ENCODE measurements around the gene C1orf50.
A peak's percentile ranks its signal among the peaks of the same experiment; 100 is the strongest.
"Not testable (repeated sequence)": the region's sequence is repeated elsewhere in the genome, so short reads cannot be mapped to it uniquely, and the experiment has no call there.

C1orf50 gene

DNA sequence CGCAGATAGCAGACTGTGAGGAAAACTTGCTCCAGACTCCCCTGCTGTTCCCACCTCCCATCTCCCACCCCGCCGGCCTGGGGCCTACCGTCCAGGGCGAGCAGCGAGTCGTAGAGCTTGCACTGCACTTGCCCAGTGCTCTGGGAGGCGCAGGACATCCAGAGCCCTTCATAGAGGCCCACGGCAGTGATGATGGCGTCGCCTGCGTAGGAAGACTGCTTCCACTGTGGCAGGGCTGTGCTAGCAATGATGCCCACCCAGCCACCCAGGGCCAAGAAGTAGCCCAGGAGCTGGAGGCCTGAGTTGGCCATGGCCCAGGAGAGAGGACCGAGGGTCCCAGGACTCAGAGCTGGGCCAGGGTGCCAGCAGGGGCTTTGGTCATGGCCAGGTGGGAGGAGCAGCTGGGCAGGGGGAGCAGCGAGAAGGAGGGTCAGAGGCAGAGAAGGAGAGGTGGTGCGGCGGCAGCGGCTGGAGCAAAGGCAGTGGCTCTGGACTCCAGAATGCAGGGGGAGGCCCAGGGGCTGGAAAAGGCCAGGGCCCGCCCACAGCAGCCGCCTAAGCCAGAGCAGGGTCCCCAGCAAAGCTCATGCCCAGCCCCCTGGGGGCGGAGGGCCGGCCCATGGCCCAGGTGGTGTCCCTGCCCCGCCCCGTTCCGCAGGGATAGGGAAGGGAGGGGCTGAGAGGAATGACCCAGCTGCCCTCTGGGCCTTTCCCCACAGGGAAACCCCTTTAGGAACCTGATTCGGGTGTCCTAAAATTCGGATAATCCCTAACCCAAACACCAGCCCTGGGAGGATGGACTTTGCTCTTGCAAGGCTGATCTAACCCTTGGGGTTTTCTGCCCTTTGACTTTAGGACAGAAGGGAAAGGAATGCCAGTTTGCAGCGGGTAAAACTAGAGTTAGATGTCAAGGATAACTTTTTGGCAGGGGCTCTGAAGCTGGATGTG is 27.0 kb upstream of the C1orf50 start, which contains the start of gene CLDN19:
Gene CLDN19 (minus strand): TSS at position 484 of the 948 bp plus-strand sequence. CDS start 173 bp downstream, at position 311.
- peak; percentile 67 for DNase-seq (ENCODE audit: low read depth, low spot score)

DNA sequence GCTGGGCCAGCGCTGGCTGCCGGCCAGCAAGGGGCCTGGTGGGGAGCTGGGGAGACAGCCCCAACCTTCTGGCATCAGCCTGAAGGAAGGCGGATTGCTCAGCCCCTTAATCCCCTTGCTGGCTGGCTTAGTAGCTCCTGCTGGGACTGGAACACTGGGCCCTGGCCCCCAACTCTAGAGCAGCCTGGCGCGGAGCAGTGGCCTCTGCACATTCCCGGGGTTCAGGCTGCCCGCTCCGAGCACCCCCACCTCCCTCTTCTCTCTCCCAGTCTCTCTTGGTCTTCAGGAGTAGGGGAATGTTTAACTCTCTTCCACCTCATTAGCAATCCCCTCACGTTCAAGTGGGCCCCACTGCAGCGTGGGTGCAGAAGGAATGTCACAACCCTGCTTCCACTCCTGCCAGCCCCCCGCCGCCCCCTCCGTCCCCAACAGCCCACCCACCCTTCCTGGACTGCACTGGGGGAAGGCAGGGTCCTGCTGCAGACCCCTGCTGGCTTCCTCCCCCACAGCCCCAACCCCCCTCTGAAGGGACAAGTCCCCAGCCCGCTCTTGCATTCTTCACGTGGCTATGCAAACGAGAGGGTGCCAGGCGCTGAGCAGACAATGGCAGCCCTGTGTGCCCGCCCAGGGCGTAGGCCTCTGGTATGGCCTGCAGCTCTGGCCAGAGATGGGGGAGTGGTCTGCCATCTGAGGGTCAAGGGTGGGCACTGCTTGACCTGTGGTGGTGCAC is 26.0 kb upstream of the C1orf50 start:
- DNase-seq (ENCODE audit: low read depth, low spot score): no peak

DNA sequence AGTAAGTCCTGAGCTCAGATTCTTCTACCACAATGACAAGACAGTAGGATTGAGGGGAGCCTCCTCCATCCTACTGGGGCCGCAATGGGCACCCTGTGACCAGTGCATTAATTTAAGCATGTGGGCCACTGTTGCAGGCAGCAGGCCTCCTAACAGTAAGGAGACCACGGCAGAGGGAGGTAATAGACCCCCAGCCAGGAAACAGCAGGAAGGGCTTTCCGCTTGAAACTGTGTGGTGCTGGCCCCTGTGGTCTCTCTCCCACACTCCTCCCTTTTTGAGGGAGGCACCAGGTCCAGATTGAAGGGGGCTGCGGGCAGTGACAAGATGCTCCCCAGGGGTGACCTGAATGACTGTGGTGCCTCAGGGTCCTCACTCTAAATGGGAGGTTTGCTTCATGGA is 25.3 kb upstream of the C1orf50 start:
- DNase-seq (ENCODE audit: low read depth, low spot score): no peak

DNA sequence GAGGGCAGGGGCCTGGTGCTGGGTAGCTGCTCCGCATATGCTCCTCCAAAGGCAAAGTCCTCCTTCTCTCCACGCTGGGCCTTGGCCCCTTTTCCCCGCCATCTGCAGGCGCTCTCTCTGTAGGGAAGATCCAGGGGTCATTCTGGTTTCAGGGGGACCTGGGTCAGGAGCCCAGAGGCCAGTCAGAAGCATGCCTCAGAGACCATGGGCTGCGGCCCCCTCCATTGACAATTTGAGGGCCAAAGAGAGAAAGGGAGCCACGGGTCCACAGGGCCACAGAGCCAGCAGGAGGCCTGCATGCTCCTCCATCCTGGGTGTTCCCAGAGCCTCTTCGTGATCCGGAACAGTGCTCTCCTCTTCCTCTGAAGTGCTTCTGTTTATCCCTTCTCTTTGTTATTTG is 24.9 kb upstream of the C1orf50 start:
- no peak for DNase-seq (ENCODE audit: low read depth, low spot score)

DNA sequence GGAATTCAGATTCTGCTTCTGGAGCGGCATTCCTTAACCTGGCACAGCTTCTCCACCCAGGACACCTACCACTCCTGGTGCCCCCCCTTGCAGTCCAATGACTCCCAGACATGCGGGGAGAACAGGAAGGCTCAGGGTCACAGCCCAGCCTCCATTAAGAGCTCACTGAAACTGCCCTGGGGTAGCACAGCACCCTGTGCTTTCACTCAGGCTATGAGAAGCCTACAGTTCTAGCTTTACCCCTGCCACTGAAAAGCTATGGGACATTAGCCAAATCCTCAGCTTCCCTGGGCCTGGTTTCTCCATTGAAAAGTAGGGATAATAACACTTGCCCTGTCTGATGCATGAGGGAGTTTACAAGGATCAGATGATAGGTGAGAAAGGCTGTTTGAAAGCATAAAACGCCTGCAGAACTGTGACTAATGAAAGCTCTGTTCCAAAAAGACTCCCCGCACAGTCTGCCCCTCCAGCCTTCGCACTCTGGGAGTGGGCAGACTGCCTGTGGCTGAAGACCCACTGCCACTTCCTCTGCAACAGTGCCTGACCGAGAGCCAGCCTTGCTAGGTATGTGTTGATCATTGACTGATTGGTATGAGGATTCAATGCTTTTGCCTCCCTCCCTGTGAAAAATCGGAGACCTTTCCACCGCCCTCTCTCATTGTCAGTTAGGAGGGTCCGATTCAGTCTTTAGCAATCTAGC is 24.3 kb upstream of the C1orf50 start:
- DNase-seq (ENCODE audit: low read depth, low spot score): no peak

DNA sequence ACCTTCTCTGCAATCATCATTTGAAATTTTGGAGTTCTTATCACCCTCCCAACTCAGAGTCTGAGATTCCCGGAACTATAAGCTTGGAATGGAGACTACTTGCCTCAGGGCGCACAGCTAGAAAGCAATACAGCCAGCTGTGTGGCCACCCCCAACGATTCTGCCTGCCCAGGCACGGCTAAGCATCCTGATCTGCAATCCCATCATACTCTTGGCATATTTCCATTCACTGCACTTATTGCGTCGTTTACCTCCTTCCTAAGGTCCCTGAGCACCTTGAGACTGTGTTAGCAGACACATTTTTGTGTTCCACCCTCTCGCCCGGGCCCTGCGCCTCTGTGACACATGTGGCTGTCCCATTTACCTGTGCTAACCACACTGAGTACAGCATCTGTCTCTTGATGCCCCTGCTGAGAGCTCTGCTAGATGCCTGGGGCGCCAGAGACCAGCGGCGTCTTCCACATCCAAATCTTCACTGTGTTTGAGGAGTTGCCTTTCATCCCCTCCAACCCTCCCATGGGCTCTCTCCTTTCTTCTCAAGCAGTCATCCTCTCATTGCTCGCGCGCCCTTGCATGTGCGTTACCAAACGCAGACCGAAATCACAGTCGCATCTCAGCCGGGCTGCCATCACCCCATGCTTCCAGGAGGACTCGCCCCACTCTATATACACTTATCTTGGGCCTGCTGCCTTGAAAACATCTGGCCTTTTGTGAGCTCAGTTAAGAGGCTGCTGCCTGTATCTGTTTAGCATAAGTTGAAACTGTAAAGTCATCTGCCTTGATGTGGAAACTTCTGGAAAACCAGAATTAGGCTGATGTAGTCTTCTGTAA is 23.5 kb upstream of the C1orf50 start:
- DNase-seq (ENCODE audit: low read depth, low spot score): no peak

DNA sequence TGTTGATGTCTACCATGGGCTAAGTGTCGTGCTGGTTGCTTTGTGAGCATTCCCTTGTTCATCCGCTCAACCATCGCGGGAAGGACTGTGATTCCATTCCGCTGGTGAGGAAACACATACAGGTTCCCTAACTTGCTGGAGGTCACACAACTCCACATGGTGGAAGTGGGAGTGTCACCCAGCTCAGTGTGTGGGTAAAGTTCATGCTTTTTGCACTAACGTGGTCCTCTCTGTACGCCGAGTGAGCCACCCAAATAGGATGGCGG is 23.0 kb upstream of the C1orf50 start:
- no peak for DNase-seq (ENCODE audit: low read depth, low spot score)

DNA sequence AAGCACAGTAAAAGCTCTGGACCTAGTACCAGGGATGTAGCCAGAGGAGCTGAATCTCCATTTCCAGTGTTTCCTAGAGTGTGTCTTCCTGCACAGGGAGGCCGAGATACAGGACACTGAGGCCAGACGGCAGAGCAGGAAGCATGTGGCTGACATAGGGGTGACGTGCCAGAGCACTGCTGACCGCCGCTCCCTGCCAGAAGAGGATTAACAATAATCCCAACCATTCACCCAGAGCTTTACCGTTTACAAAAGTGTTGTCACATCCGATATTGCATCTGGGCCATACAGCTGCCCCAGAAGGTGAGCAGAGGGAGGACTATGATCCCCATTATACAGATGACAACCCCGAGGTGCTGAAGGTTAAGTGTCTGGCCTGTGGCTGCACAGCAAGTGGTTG is 21.2 kb upstream of the C1orf50 start:
- DNase-seq (ENCODE audit: low read depth, low spot score): no peak

DNA sequence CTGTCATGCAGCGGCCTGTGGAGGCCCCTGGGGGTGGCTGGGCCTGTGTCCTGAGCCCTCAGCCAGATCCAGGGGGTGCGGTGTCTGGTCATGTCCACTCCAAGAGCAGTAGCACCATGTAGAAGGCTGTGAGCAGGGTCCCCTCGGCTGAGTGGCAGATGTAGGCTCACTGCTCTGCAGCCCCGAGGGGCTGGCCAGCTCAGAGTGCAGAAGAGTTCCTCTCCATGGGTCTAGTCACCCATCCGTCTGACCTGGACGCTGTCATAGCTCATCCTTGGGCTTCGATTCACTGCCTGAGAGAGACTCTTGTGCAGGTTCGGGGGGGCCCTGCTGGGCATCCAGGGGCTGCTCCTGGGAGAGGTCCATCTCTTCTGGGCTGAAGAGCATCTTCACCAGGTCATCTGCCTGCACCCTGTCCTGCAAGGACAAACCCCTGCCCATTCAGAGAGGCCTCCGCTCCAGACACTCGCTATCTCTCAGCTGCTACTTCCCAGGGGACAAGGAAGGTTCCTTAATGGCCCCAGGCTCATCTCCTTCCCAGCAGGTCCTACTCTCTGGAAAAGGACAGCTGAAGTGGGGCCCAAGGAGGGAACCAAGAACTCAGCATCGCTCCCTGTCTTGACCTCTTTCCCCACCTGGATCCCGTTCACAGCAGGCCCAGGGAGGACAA is 20.5 kb upstream of the C1orf50 start:
- DNase-seq (ENCODE audit: low read depth, low spot score): no peak

DNA sequence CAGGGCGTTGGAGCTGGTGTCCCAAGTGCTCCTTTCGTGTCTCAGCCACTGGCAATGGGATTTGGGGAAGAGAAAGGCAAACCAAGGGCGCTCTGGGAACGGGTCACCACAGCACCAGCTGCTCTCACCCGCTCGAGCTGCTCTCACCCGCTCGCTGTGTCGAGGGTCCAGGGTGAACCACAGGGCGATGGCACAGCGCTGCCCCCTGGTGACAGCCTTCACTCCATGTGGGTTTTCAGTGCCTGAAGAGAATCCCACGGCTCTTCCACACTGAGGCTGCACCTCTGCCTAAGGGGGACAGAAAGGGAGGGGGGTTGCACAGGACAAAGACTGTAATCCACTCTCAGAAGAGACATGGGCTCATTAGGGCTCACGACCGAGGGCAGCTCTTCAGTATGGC is 19.9 kb upstream of the C1orf50 start:
- DNase-seq (ENCODE audit: low read depth, low spot score): no peak

DNA sequence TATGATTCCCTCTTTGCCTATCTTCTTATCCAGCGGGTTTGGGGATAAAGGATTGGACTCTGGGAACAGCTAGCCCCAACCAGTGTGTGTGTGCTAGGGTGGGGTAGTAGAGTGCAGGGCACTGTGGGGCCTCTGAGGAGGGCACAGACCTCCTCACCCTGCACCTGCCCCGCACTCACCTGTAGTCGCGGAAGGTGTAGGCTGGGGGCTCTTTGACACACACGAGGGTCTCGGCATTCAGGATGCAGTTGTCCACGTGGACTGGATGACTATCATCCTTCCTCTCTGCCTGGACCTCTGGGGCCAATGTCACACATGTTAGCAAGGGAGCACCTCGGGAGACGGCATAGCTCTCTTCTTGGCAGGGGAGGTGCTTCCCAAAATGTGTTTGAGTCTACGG is 19.0 kb upstream of the C1orf50 start:
- DNase-seq (ENCODE audit: low read depth, low spot score): no peak

DNA sequence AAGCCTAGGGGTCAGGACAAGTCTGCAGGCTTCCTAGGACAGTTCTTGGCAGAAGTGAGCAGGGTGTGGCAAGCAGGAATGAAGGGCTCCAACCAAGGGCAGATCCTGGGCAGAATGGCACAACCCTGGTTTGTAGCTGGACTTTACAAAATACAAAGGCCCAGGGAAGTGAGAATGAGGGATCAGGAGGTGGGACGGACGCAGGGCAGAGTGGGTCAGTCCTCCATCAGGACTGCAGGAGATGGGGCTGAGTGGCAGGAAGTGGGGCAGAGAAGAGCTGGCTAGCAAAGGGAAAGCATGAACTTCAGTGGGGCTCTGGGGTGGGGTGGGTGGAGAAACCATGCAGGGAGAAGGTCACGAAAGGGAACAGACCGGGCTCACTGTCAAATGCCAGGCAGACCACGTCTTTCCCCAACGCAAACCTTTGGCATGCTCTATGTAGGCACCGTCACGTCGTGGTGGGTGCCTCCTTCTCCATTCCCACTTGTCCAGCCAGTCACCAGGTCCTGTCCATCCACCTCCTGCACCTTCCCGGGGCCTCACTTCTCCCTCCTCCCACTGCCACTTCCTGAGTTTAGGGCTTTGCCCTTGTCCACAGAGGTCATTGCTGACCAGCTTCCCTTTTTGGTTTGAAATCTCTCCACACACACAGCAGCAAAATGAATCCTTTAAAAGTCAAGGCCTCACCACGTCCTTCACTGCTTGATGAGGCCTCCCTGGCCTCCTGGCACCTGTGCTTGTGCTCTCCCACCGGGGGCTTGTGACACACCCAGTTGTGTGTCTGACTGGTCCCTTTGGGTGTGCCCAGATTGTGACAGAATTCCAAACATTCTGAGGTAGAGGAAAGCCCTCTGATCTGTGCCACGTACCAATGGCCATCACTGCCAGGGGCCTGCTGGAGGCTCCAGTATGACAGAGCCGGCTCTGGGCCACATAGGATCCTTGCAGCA is 18.3 kb upstream of the C1orf50 start:
- no peak for DNase-seq (ENCODE audit: low read depth, low spot score)

DNA sequence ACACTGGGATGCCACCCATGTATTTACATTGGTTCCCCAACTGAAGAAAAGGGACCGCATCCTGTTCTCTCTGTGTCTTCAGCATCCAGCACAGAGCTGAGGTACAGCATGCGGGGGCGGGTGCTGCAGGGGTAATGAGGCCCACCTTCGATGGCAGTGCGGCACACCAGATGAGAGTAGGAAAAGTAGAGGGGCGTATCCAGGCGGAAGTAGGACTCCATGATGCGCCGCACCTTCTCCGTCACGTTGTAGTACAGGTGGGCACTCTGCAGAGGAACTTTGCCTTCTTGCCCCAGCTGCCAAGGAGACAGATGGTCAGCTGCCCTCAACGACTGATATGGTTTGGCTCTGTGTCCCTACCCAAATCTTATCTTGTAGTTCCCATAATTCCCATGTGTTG is 17.0 kb upstream of the C1orf50 start:
- no peak for DNase-seq (ENCODE audit: low read depth, low spot score)

DNA sequence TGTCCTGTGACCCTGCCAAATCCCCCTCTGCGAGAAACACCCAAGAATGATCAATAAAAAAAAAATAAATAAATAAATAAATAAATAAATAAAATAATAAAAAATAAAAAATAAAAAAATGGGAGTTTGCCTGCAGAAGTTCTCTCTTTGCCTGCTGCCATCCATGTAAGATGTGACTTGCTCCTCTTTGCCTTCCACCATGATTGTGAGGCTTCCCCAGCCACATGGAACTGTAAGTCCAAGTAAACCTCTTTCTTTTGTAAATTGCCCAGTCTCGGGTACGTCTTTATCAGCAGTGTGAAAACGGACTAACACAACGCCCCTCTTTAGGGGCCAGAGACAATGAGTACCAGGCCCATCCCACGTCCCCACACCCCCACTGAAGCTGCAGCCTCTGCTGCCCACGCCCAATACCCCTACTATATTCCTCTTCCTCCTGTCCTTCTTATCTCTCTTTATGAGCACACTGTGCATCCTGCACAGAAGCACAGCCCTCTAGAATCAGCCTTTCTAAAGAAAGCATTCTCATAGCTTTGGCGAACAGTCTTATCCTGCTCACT is 15.5 kb upstream of the C1orf50 start:
- DNase-seq (ENCODE audit: low read depth, low spot score): not testable (repeated sequence)

DNA sequence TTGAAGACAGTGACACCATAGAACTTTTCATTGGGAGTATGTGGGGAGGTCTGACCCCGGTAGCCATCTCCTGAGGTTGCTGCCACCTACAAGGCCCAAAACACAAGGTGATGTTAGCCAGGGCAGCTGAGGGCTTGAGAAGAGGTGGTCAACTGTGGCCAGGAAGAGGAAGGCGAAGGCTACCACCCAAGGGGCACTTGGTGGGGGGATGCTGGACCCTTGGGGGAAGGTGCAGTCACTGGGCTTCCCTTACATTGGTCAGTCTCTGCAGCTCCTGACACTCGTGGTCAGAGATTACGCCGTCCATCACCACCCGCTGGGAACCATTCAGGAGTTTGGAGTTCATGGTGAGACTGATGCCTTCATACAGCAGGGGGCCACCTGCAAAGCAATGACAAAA is 14.8 kb upstream of the C1orf50 start:
- no peak for DNase-seq (ENCODE audit: low read depth, low spot score)

DNA sequence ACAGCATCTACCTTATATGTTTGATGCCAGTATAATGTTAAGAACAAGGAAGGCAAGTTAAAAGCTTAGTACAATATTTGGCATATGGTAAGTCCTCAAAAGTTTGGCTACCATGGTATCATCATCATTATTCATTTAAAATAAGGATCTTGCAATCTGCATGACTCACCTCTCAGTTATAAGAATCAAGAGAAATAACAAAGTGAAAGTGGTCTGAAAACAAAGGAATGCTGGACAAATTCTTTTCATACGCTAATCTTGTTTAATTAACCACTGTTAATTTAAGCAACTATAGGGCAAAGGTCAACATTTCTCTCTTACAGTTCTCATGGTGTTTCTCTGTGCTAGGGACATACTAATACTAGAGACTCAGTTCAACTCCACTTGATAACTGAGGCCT is 14.0 kb upstream of the C1orf50 start:
- no peak for DNase-seq (ENCODE audit: low read depth, low spot score)

DNA sequence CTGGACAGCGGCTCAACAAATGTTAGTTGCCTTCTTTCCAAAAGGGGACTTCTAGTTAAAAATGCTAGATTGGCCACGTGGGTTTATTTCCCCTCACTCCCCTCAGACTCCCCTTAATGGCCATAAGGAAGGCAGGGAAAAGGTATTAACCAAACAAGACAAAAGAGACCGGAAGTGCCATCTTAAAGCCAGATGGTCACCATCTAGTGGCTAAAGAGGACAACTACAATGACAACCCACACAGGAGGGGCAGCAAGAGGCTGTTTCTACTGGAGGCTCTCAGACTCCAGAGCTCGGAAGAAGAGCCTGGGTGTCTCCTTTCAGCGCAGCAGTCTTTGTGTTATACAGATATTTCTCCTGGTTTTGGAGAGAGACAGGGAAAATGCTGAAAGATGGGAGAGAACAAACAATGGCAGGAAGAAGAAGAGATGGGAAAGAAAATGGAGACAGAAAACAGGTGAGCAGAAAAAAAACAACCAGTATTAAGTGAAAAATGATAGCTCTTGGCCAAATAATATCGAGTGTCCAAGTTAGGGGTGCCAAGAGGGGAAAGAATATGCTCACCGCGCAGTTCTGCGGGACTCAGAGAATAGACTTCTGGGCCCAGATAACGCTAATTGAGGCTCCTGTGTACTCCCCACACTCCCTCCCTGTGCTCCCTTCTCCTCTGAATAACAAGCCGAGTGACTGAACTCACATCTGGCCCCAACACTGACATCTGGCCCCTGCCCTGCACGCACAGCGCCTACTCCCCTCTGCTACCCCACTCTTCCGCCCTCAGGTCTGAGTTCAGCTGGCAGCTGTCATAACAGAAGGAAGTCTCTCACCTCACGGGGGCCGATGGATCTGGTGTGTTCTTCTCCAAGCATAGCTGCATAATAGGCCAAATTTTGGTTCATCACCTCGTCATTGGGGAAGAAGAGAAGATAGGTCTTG is 9.8 kb upstream of the C1orf50 start:
- no peak for DNase-seq (ENCODE audit: low read depth, low spot score)

DNA sequence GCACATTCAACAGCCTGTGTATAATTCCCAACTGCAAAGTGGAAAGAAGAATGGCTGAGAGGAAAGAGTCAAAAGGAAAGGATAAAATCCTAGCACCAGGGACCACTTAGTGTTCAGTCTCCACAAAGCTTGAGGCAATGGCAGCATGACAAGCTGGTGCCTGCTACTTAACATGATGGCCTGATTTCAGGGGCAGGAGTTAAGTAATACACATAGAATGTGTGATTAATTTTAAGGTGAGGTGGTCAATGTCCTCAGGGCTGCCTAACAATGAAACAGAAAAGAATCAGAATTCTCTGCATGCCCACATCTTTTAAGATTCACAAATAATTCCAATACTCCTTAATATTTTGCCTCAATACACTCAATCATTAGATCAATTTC is 9.2 kb upstream of the C1orf50 start:
- no peak for DNase-seq (ENCODE audit: low read depth, low spot score)

Measured in iPS DF 19.7 (cell line).